Iris pigment epithelial cell (primary cell): ENCODE measurements around the gene AGAP4.
A peak's percentile ranks its signal among the peaks of the same experiment; 100 is the strongest.
"Not testable (repeated sequence)": the region's sequence is repeated elsewhere in the genome, so short reads cannot be mapped to it uniquely, and the experiment has no call there.

ENCODE experiments used
- DNase-seq: peaks from one replicate; pipeline ENCODE4 v3.0.0-alpha.2; 2011; ENCODE audit warnings: low read depth

AGAP4 gene

GRCh38 chr10:45790694-45791426, 56.4 kb downstream of the AGAP4 start:
- peak; percentile 15 for DNase-seq

DNA sequence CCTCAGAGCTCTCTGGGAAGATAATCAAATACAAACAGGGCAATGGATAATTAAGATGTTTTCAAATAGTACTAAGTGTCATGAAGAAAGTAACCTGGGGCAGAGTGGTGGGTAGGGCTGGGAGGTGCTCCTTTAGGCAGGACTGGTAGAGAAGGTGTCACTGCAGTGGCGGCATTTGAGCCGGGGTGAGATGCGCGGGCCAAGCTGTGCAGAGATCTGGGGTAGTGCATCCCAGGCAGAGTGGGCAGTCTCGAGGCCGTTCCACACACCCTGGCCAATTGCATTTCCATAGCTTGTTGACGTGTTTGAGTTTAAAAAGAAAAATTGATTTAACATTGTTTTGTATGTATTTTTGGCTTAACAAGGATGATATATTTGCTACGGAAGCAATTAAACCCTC, 57.3 kb downstream of the AGAP4 start:
- not testable (repeated sequence) for DNase-seq

DNA sequence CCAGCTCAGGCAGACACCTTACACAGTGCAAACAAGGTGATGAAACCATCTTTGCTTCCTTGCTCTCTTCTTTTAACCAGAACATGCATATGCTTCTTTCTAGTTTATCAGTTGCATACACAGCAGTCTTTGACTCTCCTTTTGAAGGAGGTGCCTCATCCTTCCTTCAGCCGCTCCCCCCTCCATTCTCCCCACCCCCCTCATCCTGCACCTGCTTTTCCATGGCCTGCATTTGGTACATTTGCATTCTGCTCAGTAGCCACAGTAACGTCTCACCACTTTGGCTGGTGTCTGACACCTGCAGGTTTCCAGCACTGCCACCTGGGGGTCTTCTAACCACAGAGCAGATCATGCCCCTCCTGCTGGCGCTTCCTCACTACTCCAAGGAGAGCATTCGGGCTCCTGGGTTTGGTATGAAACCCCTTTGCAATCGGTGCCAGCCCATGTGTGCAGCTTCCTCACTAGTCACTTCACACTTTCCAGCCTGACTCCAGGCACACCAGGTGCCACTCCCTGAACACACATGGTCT, 60.0 kb downstream of the AGAP4 start:
- DNase-seq: not testable (repeated sequence)

- not testable (repeated sequence) for DNase-seq
Observed at GRCh38 chr10:45786217-45786616, 61.1 kb downstream of the AGAP4 start.
